ENCODE results near the gene MRI1. TPM values are rescaled to one million over a fixed set of nuclear protein-coding genes. Genes with fewer than 3 reads are reported as not detected.

MRI1 gene
- total and polyA plus RNA-seq, 10 of the 15 experiments (the other 5 are each of a cell fraction or from before 2014, with no cell fraction given) = 5.4 to 50.3 (median 28.3) TPM

- POLR2A ChIA-PET = no interaction called here
Measured at GRCh38 chr19:13781547-13781946, 17.2 kb downstream of the MRI1 start.

GRCh38 chr19:13782537-13782936, 18.2 kb downstream of the MRI1 start:
- H3K27me3 ChIP-seq (replicated peaks in 1 of 2; ENCODE audit: control insufficient read depth in 2 of 2, insufficient read depth in 2 of 2, low read length in 1 of 2) = no peaks in the 10 kb centered on the region
- DNase-seq (ENCODE audit: low read depth, low spot score) = no peak
- peaks cover 19% of the 10 kb centered on the region for H3K4me1 ChIP-seq (ENCODE audit: control insufficient read depth, insufficient read depth, low read length)
- no TSS peak for BruUV-seq (replicated peaks)
- no peak for FAIRE-seq
- no peak for ATAC-seq
- no peak overlapping the region for H3K27ac ChIP-seq (ENCODE audit: control insufficient read depth, insufficient read depth)
- no peak overlapping the region for H3K4me3 ChIP-seq
- ChIA-PET POLR2A (interaction anchor here (4.4 kb wide), 1 partner anchor 80 kb away, joined by 28 read pairs; no protein-coding TSS in a partner anchor), CTCF (interaction anchor here (1.0 to 6.2 kb wide), 3 partner anchors 9 to 80 kb away, joined by 3 to 136 read pairs (median 4); no protein-coding TSS in a partner anchor), RAD21 (ENCODE audit: unreplicated experiment) (interaction anchor here (1.9 to 3.1 kb wide), 3 partner anchors 9 to 80 kb away, joined by 5 to 65 read pairs (median 11); partner anchors contain the start of genes C19orf53 and ZSWIM4), SMC1A (ENCODE audit: uncharacterized antibody, unreplicated experiment) (interaction anchor here (1.2 to 5.1 kb wide), 3 partner anchors 13 to 501 kb away, joined by 3 to 65 read pairs (median 27); partner anchors contain the start of gene ZSWIM4)
- H3K79me2 ChIP-seq (ENCODE audit: control insufficient read depth, insufficient read depth, low read length) = no peaks in the 10 kb centered on the region
- 90% methylated on average over 8 of the region's 8 CpGs for WGBS (ENCODE audit: insufficient coverage, insufficient replicate concordance, low lambda C conversion rate, missing lambda C conversion rate)
- H2AFZ ChIP-seq (ENCODE audit: control insufficient read depth, low read depth, low read length) = no peak overlapping the region
- no peaks in the 10 kb centered on the region for H3K9me3 ChIP-seq (replicated peaks; ENCODE audit: control insufficient read depth, insufficient read depth, low read length)
- in situ Hi-C loops (cut with MboI) = loop anchor here (5.0 kb wide), 1 partner anchor 80 kb away; no protein-coding TSS in a partner anchor
- intact Hi-C loops (cut with micrococcal nuclease; ENCODE audit: unreplicated experiment) = no loop called here
- H3K4me2 ChIP-seq (ENCODE audit: control insufficient read depth, insufficient read depth) = no peak overlapping the region
- no peak overlapping the region for H3K9ac ChIP-seq (ENCODE audit: control insufficient read depth, insufficient read depth, low read length)
- no peaks in the 10 kb centered on the region for H4K20me1 ChIP-seq (ENCODE audit: control insufficient read depth, insufficient read depth)
- peaks cover 12 to 14% of the 10 kb centered on the region in 2 experiments for H3K36me3 ChIP-seq (ENCODE audit: control insufficient read depth in 2 of 2, insufficient read depth in 2 of 2, low read length in 1 of 2)
- TF ChIP-seq BCLAF1 (IDR thresholded peaks at IDR 0.05) (no peak), NFIC (IDR thresholded peaks at IDR 0.05; ENCODE audit: low read depth, low read length) (no peak), CBFB (IDR thresholded peaks at IDR 0.05; ENCODE audit: low read depth) (no peak), ZBTB33 (IDR thresholded peaks at IDR 0.05) (no peak), POLR2A (IDR thresholded peaks at IDR 0.05; ENCODE audit: low read depth, low read length) (no peak), SRF (IDR thresholded peaks at IDR 0.05; ENCODE audit: low read depth in 2 of 2, low read length in 2 of 2) (no peak)

More at GRCh38 chr19:13781547-13781946, 17.2 kb downstream of the MRI1 start:
- ChIA-PET SMC1A (ENCODE audit: uncharacterized antibody, unreplicated experiment) (interaction anchor here (0.6 kb wide), 1 partner anchor 164 kb away, joined by 4 read pairs; no protein-coding TSS in a partner anchor), RAD21 (ENCODE audit: unreplicated experiment) (no interaction called here), CTCF (interaction anchor here (0.6 to 6.2 kb wide), 3 partner anchors 50 to 135 kb away, joined by 3 to 136 read pairs (median 4); no protein-coding TSS in a partner anchor)
- Histone ChIP-seq H2AFZ (ENCODE audit: control insufficient read depth, low read depth, low read length) (no peak overlapping the region), H3K9ac (ENCODE audit: control insufficient read depth, insufficient read depth, low read length) (no peak overlapping the region), H3K27me3 (replicated peaks in 1 of 2; ENCODE audit: control insufficient read depth in 2 of 2, insufficient read depth in 2 of 2, low read length in 1 of 2) (no peaks in the 10 kb centered on the region), H3K4me3 (no peak overlapping the region), H3K9me3 (replicated peaks; ENCODE audit: control insufficient read depth, insufficient read depth, low read length) (no peaks in the 10 kb centered on the region), H4K20me1 (ENCODE audit: control insufficient read depth, insufficient read depth) (no peaks in the 10 kb centered on the region), H3K79me2 (ENCODE audit: control insufficient read depth, insufficient read depth, low read length) (0 out of 2 replicates have a peak, but pooled peaks cover under 1% of the 10 kb centered on the region), H3K4me1 (ENCODE audit: control insufficient read depth, insufficient read depth, low read length) (peaks cover 18% of the 10 kb centered on the region), H3K27ac (ENCODE audit: control insufficient read depth, insufficient read depth) (no peak overlapping the region), H3K36me3 (ENCODE audit: control insufficient read depth in 2 of 2, insufficient read depth in 2 of 2, low read length in 1 of 2) (peaks cover 12 to 16% of the 10 kb centered on the region in 2 experiments), H3K4me2 (ENCODE audit: control insufficient read depth, insufficient read depth) (no peak overlapping the region)
- TF ChIP-seq SIX5 (IDR thresholded peaks at IDR 0.05; ENCODE audit: low read depth, low read length, severe bottlenecking) = no peak
- TF ChIP-seq ZNF207 (IDR thresholded peaks at IDR 0.05; ENCODE audit: borderline replicate concordance) = no peak
- TF ChIP-seq NR2C1 (IDR thresholded peaks at IDR 0.05) = no peak
- TF ChIP-seq IKZF1 (conservative IDR thresholded peaks at IDR 0.05) = no peak
- in situ Hi-C loops (cut with MboI) = loop anchor here (5.0 kb wide), 1 partner anchor 81 kb away; no protein-coding TSS in a partner anchor
- ATAC-seq (no peak), DNase-seq (ENCODE audit: low read depth, low spot score) (no peak), FAIRE-seq (no peak)
- intact Hi-C loops (cut with micrococcal nuclease; ENCODE audit: unreplicated experiment) = no loop called here
- WGBS (ENCODE audit: insufficient coverage, insufficient replicate concordance, low lambda C conversion rate, missing lambda C conversion rate) = 15% methylated on average over 5 of the region's 5 CpGs
- BruUV-seq (replicated peaks) = no TSS peak
